Prostate gland (tissue), 2 donors: ENCODE data around the gene FAM204A.

ENCODE experiments used
- POLR2A ChIP-seq: fragments of 450-650 bp; IDR thresholded peaks from one replicate; pipeline ENCODE4 v1.6.1; 2016; ENCODE audit warnings: antibody characterized with exemption, mild to moderate bottlenecking
- POLR2AphosphoS5 ChIP-seq: sonication (generic); formaldehyde crosslinking; IDR thresholded peaks from one replicate; pipeline ENCODE4 v1.6.1; 2017; ENCODE audit warnings: antibody characterized with exemption
- TF ChIP-seq, protein P1 (sequence below), 4 experiments: fragments of 200-600 bp in 2 of 4; fragments of 450-650 bp in 2 of 4; sonication (generic) in 2 of 4; IDR thresholded peaks; 1 replicate in 3 of 4; 2 replicates in 1 of 4; pipeline ENCODE4 v1.5.1; 2016 to 2019; ENCODE audit warnings: antibody characterized with exemption in 4 of 4, mild to moderate bottlenecking in 2 of 4, moderate library complexity in 2 of 4

GRCh38 chr10:118310822-118311221, 31.3 kb downstream of the FAM204A start:
- TF ChIP-seq, protein P1, sequence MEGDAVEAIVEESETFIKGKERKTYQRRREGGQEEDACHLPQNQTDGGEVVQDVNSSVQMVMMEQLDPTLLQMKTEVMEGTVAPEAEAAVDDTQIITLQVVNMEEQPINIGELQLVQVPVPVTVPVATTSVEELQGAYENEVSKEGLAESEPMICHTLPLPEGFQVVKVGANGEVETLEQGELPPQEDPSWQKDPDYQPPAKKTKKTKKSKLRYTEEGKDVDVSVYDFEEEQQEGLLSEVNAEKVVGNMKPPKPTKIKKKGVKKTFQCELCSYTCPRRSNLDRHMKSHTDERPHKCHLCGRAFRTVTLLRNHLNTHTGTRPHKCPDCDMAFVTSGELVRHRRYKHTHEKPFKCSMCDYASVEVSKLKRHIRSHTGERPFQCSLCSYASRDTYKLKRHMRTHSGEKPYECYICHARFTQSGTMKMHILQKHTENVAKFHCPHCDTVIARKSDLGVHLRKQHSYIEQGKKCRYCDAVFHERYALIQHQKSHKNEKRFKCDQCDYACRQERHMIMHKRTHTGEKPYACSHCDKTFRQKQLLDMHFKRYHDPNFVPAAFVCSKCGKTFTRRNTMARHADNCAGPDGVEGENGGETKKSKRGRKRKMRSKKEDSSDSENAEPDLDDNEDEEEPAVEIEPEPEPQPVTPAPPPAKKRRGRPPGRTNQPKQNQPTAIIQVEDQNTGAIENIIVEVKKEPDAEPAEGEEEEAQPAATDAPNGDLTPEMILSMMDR (IDR thresholded peaks at IDR 0.05) = no peak
- TF ChIP-seq POLR2AphosphoS5 (no peak), POLR2A (no peak)
